Choroid plexus epithelial cell (primary cell): Measurements from ENCODE around the gene GNAI1.

Experiments used
- DNase-seq: peaks from one replicate; pipeline ENCODE4 v3.0.0-alpha.2; 2010; ENCODE audit warnings: low read depth
- H3K4me3 ChIP-seq: 2 replicates; pipeline ENCODE4 v1.5.1; 2011; ENCODE audit warnings: low read depth, mild to moderate bottlenecking, control low read depth, low read length, moderate library complexity
- TF ChIP-seq, protein P1 (sequence below): conservative IDR thresholded peaks from 2 replicates; pipeline ENCODE4 v1.5.1; 2011; ENCODE audit warnings: low read depth, mild to moderate bottlenecking, control low read depth, inconsistent platforms, low read length, moderate library complexity

The GNAI1 gene

GRCh38 chr7:80181411-80181810 is 46.8 kb downstream of the GNAI1 start:
- H3K4me3 ChIP-seq: no peak overlapping the region
- DNase-seq: no peak
- TF ChIP-seq, protein P1, sequence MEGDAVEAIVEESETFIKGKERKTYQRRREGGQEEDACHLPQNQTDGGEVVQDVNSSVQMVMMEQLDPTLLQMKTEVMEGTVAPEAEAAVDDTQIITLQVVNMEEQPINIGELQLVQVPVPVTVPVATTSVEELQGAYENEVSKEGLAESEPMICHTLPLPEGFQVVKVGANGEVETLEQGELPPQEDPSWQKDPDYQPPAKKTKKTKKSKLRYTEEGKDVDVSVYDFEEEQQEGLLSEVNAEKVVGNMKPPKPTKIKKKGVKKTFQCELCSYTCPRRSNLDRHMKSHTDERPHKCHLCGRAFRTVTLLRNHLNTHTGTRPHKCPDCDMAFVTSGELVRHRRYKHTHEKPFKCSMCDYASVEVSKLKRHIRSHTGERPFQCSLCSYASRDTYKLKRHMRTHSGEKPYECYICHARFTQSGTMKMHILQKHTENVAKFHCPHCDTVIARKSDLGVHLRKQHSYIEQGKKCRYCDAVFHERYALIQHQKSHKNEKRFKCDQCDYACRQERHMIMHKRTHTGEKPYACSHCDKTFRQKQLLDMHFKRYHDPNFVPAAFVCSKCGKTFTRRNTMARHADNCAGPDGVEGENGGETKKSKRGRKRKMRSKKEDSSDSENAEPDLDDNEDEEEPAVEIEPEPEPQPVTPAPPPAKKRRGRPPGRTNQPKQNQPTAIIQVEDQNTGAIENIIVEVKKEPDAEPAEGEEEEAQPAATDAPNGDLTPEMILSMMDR: no peak

GRCh38 chr7:80182630-80183276 is 48.1 kb downstream of the GNAI1 start:
- H3K4me3 ChIP-seq: no peak overlapping the region
- TF ChIP-seq, protein P1: no peak
- DNase-seq: peak; percentile 39

- no peak overlapping the region for H3K4me3 ChIP-seq
- no peak for DNase-seq
- TF ChIP-seq, protein P1: no peak
Measured at GRCh38 chr7:80183351-80183750, 48.7 kb downstream of the GNAI1 start.

DNA sequence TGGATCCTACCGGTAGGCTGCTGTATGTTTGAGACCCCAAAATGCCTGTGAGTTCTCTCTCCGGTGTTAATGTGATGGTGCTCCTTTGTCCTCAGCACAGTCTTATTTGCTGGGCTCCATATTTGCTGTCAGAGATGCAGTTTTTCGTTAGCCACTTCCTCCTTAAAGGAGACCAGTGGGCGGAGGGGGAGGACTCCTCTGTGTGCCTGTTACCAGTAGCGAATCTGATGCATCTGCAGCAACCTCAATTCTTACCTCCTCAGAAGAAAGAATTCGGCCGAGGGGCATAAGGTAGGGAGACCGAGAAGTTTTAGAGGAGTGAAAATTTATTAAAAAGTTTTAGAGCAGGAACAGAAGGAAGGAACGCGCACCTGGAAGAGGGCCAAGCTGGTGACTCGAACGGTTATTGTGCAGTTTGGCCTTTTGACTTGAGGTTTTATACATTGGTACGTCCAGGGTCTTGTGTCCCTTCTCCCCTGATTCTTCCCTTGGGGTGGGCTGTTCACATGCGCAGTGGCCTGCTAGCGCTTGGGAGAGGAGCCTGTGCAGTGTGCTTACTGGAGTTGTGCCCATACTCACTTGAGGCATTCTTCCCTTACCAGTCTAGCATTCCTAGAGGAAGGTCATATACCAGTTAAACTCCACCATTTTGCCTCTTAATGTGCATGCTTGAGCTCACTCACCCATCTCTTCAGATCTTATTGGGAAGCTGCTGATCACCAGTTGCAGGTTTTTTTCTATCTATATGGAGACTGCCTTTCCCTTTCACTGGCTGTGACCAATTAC is 49.5 kb downstream of the GNAI1 start:
- DNase-seq: peak; percentile 34
- no peak overlapping the region for H3K4me3 ChIP-seq
- TF ChIP-seq, protein P1: no peak

DNA sequence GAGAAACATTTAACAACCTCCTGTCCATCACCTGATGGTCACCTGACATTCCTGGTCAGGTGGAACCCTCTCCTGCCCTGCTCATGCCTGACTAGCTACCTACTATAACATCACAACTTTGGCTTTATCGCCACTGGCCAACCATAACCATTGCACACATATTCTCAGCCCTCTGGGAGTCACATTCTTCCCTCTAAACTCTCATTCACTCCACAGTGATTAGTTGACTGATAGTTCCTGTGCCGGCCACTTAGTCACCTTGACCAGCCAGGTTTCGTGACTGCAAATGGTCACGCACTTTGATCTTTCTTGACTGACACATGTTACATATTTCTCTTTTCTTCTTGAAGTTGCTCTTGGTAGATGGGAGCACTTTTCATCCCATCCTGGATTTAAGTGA is 50.1 kb downstream of the GNAI1 start:
- DNase-seq: no peak
- TF ChIP-seq, protein P1: no peak
- H3K4me3 ChIP-seq: no peak overlapping the region

DNA sequence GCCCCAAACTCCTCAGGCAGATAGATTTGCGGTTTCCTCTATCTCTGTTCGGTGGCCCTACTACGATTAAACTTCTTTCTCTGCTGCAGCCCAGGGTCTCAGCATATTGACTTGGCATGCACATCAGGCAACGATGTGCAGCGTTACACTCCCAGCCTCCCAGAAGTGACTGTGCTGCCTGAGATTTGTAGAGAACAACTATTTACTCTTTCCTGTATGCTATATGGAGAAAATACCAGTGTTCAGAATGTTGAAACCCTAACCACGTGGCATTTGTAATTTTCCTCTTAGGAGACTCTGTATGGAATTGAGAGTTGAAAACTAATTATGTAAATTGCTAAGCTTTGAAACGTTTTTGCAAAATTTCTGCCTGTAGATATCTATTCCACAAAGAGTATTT is 50.9 kb downstream of the GNAI1 start:
- TF ChIP-seq, protein P1: no peak
- no peak overlapping the region for H3K4me3 ChIP-seq
- no peak for DNase-seq

- no peak for DNase-seq
- TF ChIP-seq, protein P1: no peak
- no peak overlapping the region for H3K4me3 ChIP-seq
Measured at GRCh38 chr7:80186721-80187120, 52.1 kb downstream of the GNAI1 start.
